SK-N-SH (cell line): ENCODE data around the gene CTSO. TPM values are rescaled to one million over a fixed set of nuclear protein-coding genes. Genes with fewer than 3 reads are reported as not detected.
A peak's percentile ranks its signal among the peaks of the same experiment; 100 is the strongest.

Experiments
- CTCF ChIA-PET: fragments of 300-600, 350-600 bp; formaldehyde crosslinking; extraction: SDS; loops from one replicate; lab custom pipeline; 2021; lab: Yijun Ruan, JAX
- POLR2A ChIA-PET: fragments of 350-600 bp; sonication (Branson Sonifier 250); formaldehyde crosslinking; extraction: SDS; loops from one replicate; lab custom pipeline; 2020; ENCODE audit warnings: antibody characterized with exemption, inconsistent platforms; lab: Yijun Ruan, JAX
- DNase-seq: peaks from one replicate; pipeline ENCODE4 v3.0.0; 2012
- H2AFZ ChIP-seq: fragments of 200-600 bp; sonication (generic); 2 replicates; pipeline ENCODE4 v1.8.1; 2016; ENCODE audit warnings: antibody characterized with exemption, mild to moderate bottlenecking, low read depth
- H3F3A ChIP-seq: fragments of 200-600 bp; sonication (generic); replicated peaks from 2 replicates; pipeline ENCODE3; 2016; ENCODE audit warnings: antibody characterized with exemption, mild to moderate bottlenecking; ENCODE audit not compliant: insufficient read depth
- H3K27ac ChIP-seq, 2 experiments: fragments of 200-500 bp in 1 of 2; fragments of 200-600 bp in 1 of 2; sonication (Bioruptor generic) in 1 of 2; sonication (generic), shearing (Covaris generic) in 1 of 2; 2 replicates each; pipeline versions ENCODE4 v1.5.1 to v1.6.1; 2014 to 2016; ENCODE audit warnings: low read depth in 2 of 2, inconsistent platforms in 1 of 2, low read length in 1 of 2, mild to moderate bottlenecking in 1 of 2, mixed read lengths in 1 of 2
- H3K27me3 ChIP-seq: fragments of 200-600 bp; sonication (generic), shearing (Covaris generic); 2 replicates; pipeline ENCODE4 v1.6.1; 2016; ENCODE audit warnings: mixed run types; ENCODE audit not compliant: insufficient read depth
- H3K36me3 ChIP-seq, 2 experiments: fragments of 200-500 bp in 1 of 2; fragments of 200-600 bp in 1 of 2; sonication (Bioruptor generic) in 1 of 2; sonication (generic) in 1 of 2; replicated peaks in 1 of 2; 2 replicates each; pipeline versions ENCODE3 to v1.5.1; 2014 to 2016; ENCODE audit warnings: low read length in 1 of 2, mild to moderate bottlenecking in 1 of 2; ENCODE audit not compliant: insufficient read depth in 2 of 2, control insufficient read depth in 1 of 2
- H3K4me1 ChIP-seq, 2 experiments: fragments of 200-500 bp in 1 of 2; fragments of 200-600 bp in 1 of 2; sonication (Bioruptor generic) in 1 of 2; sonication (generic), shearing (Covaris generic) in 1 of 2; 2 replicates each; pipeline versions ENCODE4 v1.5.1 to v1.6.1; 2014 to 2016; ENCODE audit warnings: low read depth in 1 of 2, low read length in 1 of 2, mixed run types in 1 of 2; ENCODE audit not compliant: insufficient read depth in 2 of 2, control insufficient read depth in 1 of 2
- H3K4me2 ChIP-seq: fragments of 200-600 bp; sonication (generic), shearing (Covaris generic); 2 replicates; pipeline ENCODE4 v1.6.1; 2017; ENCODE audit warnings: mixed run types
- H3K4me3 ChIP-seq, 2 experiments: fragments of 200-500 bp in 1 of 2; fragments of 200-600 bp in 1 of 2; sonication (Bioruptor generic) in 1 of 2; sonication (generic), shearing (Covaris generic) in 1 of 2; 2 replicates each; pipeline versions ENCODE4 v1.5.1 to v1.8.1; 2014 to 2016; ENCODE audit warnings: low read depth in 2 of 2, inconsistent platforms in 1 of 2, low read length in 1 of 2, mild to moderate bottlenecking in 1 of 2, mixed read lengths in 1 of 2, moderate library complexity in 1 of 2
- H3K79me2 ChIP-seq: fragments of 200-600 bp; sonication (generic); 2 replicates; pipeline ENCODE4 v1.8.1; 2017; ENCODE audit warnings: mild to moderate bottlenecking; ENCODE audit not compliant: insufficient read depth
- H3K9ac ChIP-seq: fragments of 200-600 bp; sonication (generic); 2 replicates; pipeline ENCODE4 v1.6.1; 2017; ENCODE audit warnings: mixed run types
- H3K9me2 ChIP-seq: fragments of 200-600 bp; sonication (generic); 2 replicates; pipeline ENCODE4 v1.6.1; 2017; ENCODE audit warnings: mixed run types
- H3K9me3 ChIP-seq: fragments of 200-600 bp; sonication (generic); 2 replicates; pipeline ENCODE4 v1.6.1; 2017; ENCODE audit warnings: mixed run types, mild to moderate bottlenecking, moderate library complexity
- H4K20me1 ChIP-seq: fragments of 200-600 bp; sonication (generic); 2 replicates; pipeline ENCODE4 v1.6.1; 2017; ENCODE audit warnings: mild to moderate bottlenecking, mixed run types; ENCODE audit not compliant: insufficient read depth
- CHD2 ChIP-seq: fragments of 150-350 bp; IDR thresholded peaks from 2 replicates; pipeline ENCODE4 v1.6.1; 2018; ENCODE audit warnings: low read length; ENCODE audit not compliant: partially characterized antibody
- CTCF ChIP-seq: fragments of 200-600 bp; sonication (generic); IDR thresholded peaks from 2 replicates; pipeline ENCODE4 v1.6.1; 2017; ENCODE audit warnings: antibody characterized with exemption, mild to moderate bottlenecking, moderate library complexity
- EP300 ChIP-seq, 2 experiments: IDR thresholded peaks; 2 replicates each; pipeline versions ENCODE4 v1.4.0 to v1.6.1; 2012; ENCODE audit warnings: borderline replicate concordance in 1 of 2, low read depth in 1 of 2, low read length in 1 of 2
- FOSL2 ChIP-seq: IDR thresholded peaks from 2 replicates; pipeline ENCODE4 v1.4.0; 2012; ENCODE audit warnings: low read depth, mild to moderate bottlenecking, moderate library complexity, borderline replicate concordance
- FOXJ3 ChIP-seq: sonication (generic); formaldehyde crosslinking; IDR thresholded peaks from 2 replicates; pipeline ENCODE4 v1.5.1; 2020; ENCODE audit warnings: mild to moderate bottlenecking, missing genetic modification reagents
- GATA2 ChIP-seq: sonication (generic); formaldehyde crosslinking; IDR thresholded peaks from 2 replicates; pipeline ENCODE4 v1.5.0; 2020; ENCODE audit warnings: mild to moderate bottlenecking, missing genetic modification reagents
- IRF3 ChIP-seq: fragments of 150-350 bp; IDR thresholded peaks from 2 replicates; pipeline ENCODE4 v1.6.1; 2016; ENCODE audit warnings: mild to moderate bottlenecking, low read depth, low read length
- JUND ChIP-seq: IDR thresholded peaks from 2 replicates; pipeline ENCODE4 v1.4.0; 2012
- MAX ChIP-seq: IDR thresholded peaks from 2 replicates; pipeline ENCODE4 v1.4.0; 2012; ENCODE audit warnings: low read depth
- MXI1 ChIP-seq: IDR thresholded peaks from 2 replicates; pipeline ENCODE4 v1.6.1; 2012; ENCODE audit warnings: mild to moderate bottlenecking, low read depth, low read length, improper control_type of control experiment
- NFIC ChIP-seq: IDR thresholded peaks from 2 replicates; pipeline ENCODE4 v1.4.0; 2012; ENCODE audit warnings: borderline replicate concordance
- NRF1 ChIP-seq: IDR thresholded peaks from 2 replicates; pipeline ENCODE4 v1.6.1; 2012; ENCODE audit warnings: low read depth, mild to moderate bottlenecking, low read length
- RAD21 ChIP-seq: IDR thresholded peaks from 2 replicates; pipeline ENCODE4 v1.6.1; 2012; ENCODE audit warnings: mild to moderate bottlenecking, low read length
- RXRA ChIP-seq: IDR thresholded peaks from 2 replicates; pipeline ENCODE4 v1.4.0; 2012; ENCODE audit warnings: low read depth, mild to moderate bottlenecking, borderline replicate concordance
- SIN3A ChIP-seq: IDR thresholded peaks from 2 replicates; pipeline ENCODE4 v1.6.1; 2012; ENCODE audit warnings: low read depth, mild to moderate bottlenecking, low read length, moderate library complexity, borderline replicate concordance
- TAF1 ChIP-seq: IDR thresholded peaks from 2 replicates; pipeline ENCODE4 v1.6.1; 2012; ENCODE audit warnings: low read depth, mild to moderate bottlenecking, low read length, moderate library complexity, borderline replicate concordance
- USF1 ChIP-seq: IDR thresholded peaks from 2 replicates; pipeline ENCODE4 v1.4.0; 2012; ENCODE audit warnings: low read depth, borderline replicate concordance
- USF2 ChIP-seq: fragments of 150-350 bp; IDR thresholded peaks from 2 replicates; pipeline ENCODE4 v1.6.1; 2017; ENCODE audit warnings: antibody characterized with exemption, low read length, low read depth, borderline replicate concordance
- ZBTB33 ChIP-seq: IDR thresholded peaks from 2 replicates; pipeline ENCODE4 v1.4.0; 2012; ENCODE audit warnings: low read depth, borderline replicate concordance
- WGBS: methylation state at CpG from one replicate; pipeline ENCODE4 v1.1.6; 2017; ENCODE audit warnings: low lambda C conversion rate; 5-methylcytosine and 5-hydroxymethylcytosine counted together
- polyA plus RNA-seq, 3 experiments: library from polyadenylated mRNA; depleted of rRNA; stranded (reverse); fragments of >200 nt; gene quantifications; 2 replicates each; pipeline ENCODE4 v1.2.3, GENCODE V29; 2012

Gene CTSO
- polyA plus RNA-seq, 1 of the 3 experiments (the other 2 are of a cell fraction): 3.3 TPM

GRCh38 chr4:155952501-155952901, 1.2 kb downstream of the CTSO start:
- peak overlapping the region; percentile 100 for H2AFZ ChIP-seq
- DNase-seq: no peak
- no peaks in the 10 kb centered on the region for H4K20me1 ChIP-seq
- H3K9me2 ChIP-seq: no peaks in the 10 kb centered on the region
- peak overlapping the region; percentile 32 to 98; a peak in 3 of 4 replicates for H3K27ac ChIP-seq
- no peaks in the 10 kb centered on the region for H3K27me3 ChIP-seq
- H3K9ac ChIP-seq: no peak overlapping the region
- WGBS: 70% methylated on average over 6 of the region's 6 CpGs
- TF ChIP-seq NFIC: no peak
- TF ChIP-seq RAD21: no peak
- no peak for TF ChIP-seq GATA2 (CRISPR knock-in tag)
- TF ChIP-seq ZBTB33: no peak
- no peak for TF ChIP-seq CHD2
- TF ChIP-seq SIN3A: no peak
- no peak for TF ChIP-seq MXI1
- TF ChIP-seq FOSL2: no peak
- TF ChIP-seq TAF1: no peak
- TF ChIP-seq EP300 (IDR thresholded peaks at IDR 0.05; ENCODE audit: borderline replicate concordance in 1 of 2, low read depth in 1 of 2, low read length in 1 of 2): no peak
- no peak for TF ChIP-seq RXRA
- no peak for TF ChIP-seq MAX
- no peak for TF ChIP-seq USF2
- TF ChIP-seq CTCF: no peak
- TF ChIP-seq JUND: no peak
- no peak for TF ChIP-seq USF1
- TF ChIP-seq IRF3: no peak
- no peak for TF ChIP-seq FOXJ3
- no peak for TF ChIP-seq NRF1
- H3K9me3 ChIP-seq: no peaks in the 10 kb centered on the region
- H3F3A ChIP-seq: peaks cover 4% of the 10 kb centered on the region
- ChIA-PET POLR2A (no interaction called here), CTCF (interaction anchor here (0.7 to 3.0 kb wide), 25 partner anchors 8 to 882 kb away, joined by 3 to 29 read pairs (median 5); partner anchors contain the start of gene TDO2)
- no peaks in the 10 kb centered on the region for H3K36me3 ChIP-seq
- H3K79me2 ChIP-seq: no peaks in the 10 kb centered on the region
- H3K4me2 ChIP-seq: no peak overlapping the region
- no peak overlapping the region for H3K4me3 ChIP-seq
- H3K4me1 ChIP-seq: peaks cover 0 to 5% of the 10 kb centered on the region in 2 experiments; a peak in 2 of 4 replicates
